Mucosa of descending colon (tissue), 3 donors: ENCODE measurements around the gene TET1. TPM values are rescaled to one million over a fixed set of nuclear protein-coding genes. Genes with fewer than 3 reads are reported as not detected.
"Not testable (repeated sequence)": the region's sequence is repeated elsewhere in the genome, so short reads cannot be mapped to it uniquely, and the experiment has no call there.

Source experiments
- ATAC-seq: fragments of 200-7000 bp; cut with Tn5 transposase; one replicate; pipeline ENCODE4 v1.9.1; 2020; ENCODE audit warnings: mild to moderate bottlenecking, moderate library complexity
- DNase-seq, 3 donors: peaks; one replicate each; pipeline ENCODE4 v3.0.0-alpha.2; 2020
- H3K36me3 ChIP-seq: fragments of 200-600 bp; one replicate; pipeline ENCODE4 v1.8.0; 2021; ENCODE audit warnings: low read depth, mild to moderate bottlenecking
- H3K4me1 ChIP-seq: fragments of 200-600 bp; one replicate; pipeline ENCODE4 v1.8.0; 2021; ENCODE audit warnings: low read depth, mild to moderate bottlenecking
- H3K4me3 ChIP-seq: fragments of 200-600 bp; one replicate; pipeline ENCODE4 v1.8.0; 2021; ENCODE audit warnings: mild to moderate bottlenecking
- H3K9me3 ChIP-seq: fragments of 200-600 bp; one replicate; pipeline ENCODE4 v1.8.0; 2021; ENCODE audit warnings: mild to moderate bottlenecking
- CTCF ChIP-seq: fragments of 200-600 bp; IDR thresholded peaks from one replicate; pipeline ENCODE4 v1.8.0; 2022; ENCODE audit warnings: antibody characterized with exemption, mild to moderate bottlenecking
- intact Hi-C, 2 donors: fragments of 100-400 bp; cut with DNase I in 1 of 2; cut with micrococcal nuclease in 1 of 2; formaldehyde crosslinking; loops; one replicate each; pipeline versions ENCODE4 v1.11.0 to v1.11.1; 2022; cut with DNase I, micrococcal nuclease
- total RNA-seq, 3 donors: library from RNA; stranded (reverse); fragmentation: NEBNext Ultra II Directional in 2 of 3; extraction: Animal tissue kit (Norgen Biotek cat#: 25700) in 2 of 3; gene quantifications; one replicate each; pipeline versions ENCODE4 v1.2.1 to v1.2.4, GENCODE V29; 2021 to 2023
- donor health status: DM: no; HTN: no; CAD: no; lungs with moderate emphysema.
- donor health status: DM: no; HTN: no; CAD: no.
- donor health status: DM: no; HTN: yes; CAD: no.

Gene TET1
- total RNA-seq, 3 donors from 2014 or later = 1.0 to 5.7 (median 1.1) TPM

DNA sequence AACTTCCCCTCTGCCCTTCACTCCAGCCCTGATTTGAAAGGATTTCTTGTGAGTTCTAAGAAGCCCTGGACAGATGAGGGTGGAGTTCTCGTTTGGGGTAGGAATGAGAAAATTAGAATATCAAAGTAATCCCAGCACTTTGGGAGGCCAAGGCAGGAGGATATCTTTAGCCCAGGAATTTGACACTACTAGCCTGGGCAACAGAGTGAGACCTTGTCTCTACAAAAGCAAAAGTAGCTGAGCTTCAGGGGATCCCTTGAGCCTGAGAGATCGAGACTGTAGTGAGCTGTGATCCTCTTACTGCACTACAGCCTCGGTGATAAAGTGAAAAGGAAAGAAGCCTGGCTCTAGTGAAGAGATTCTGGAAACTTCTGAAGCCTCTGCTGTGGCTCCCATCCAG, 76.2 kb downstream of the TET1 start:
- no peak for DNase-seq
- no peaks in the 10 kb centered on the region for H3K9me3 ChIP-seq
- TF ChIP-seq CTCF = no peak
- intact Hi-C loops = no loop called here
- no peaks in the 10 kb centered on the region for H3K36me3 ChIP-seq
- H3K4me3 ChIP-seq = no peak overlapping the region
- H3K4me1 ChIP-seq = no peaks in the 10 kb centered on the region
- no peak for ATAC-seq

DNA sequence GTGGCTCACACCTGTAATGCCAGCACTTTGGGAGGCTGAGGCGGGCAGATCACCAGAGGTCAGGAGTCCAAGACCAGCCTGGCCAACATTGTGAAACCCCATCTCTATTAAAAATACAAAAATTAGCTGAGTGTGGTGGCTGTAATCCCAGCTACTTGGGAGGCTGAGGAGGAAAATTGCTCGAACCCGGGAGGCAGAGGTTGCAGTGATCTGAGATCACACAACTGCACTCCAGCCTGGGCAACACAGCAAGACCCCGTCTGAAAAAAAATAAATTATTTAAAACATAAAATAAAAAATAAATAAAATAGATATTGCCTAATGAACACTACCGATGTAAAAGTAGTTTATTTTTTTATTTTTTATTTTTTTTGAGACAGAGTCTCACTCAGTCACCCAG, 83.4 kb downstream of the TET1 start:
- DNase-seq, ATAC-seq, H3K4me3 ChIP-seq, intact Hi-C loops, H3K4me1 ChIP-seq, H3K9me3 ChIP-seq, H3K36me3 ChIP-seq: not testable (repeated sequence)

- DNase-seq (no peak), ATAC-seq (no peak)
- intact Hi-C loops = no loop called here
- no peaks in the 10 kb centered on the region for H3K4me1 ChIP-seq
- no peak overlapping the region for H3K4me3 ChIP-seq
- TF ChIP-seq CTCF = no peak
- no peaks in the 10 kb centered on the region for H3K9me3 ChIP-seq
- no peaks in the 10 kb centered on the region for H3K36me3 ChIP-seq
Measured at GRCh38 chr10:68647672-68648341, 87.7 kb downstream of the TET1 start.

- no peak for DNase-seq
- H3K36me3 ChIP-seq = no peaks in the 10 kb centered on the region
- TF ChIP-seq CTCF = no peak
- no peaks in the 10 kb centered on the region for H3K4me1 ChIP-seq
- no peaks in the 10 kb centered on the region for H3K9me3 ChIP-seq
- no peak for ATAC-seq
- intact Hi-C loops = no loop called here
- H3K4me3 ChIP-seq = no peak overlapping the region
Measured at GRCh38 chr10:68655620-68656126, 95.5 kb downstream of the TET1 start.

DNA sequence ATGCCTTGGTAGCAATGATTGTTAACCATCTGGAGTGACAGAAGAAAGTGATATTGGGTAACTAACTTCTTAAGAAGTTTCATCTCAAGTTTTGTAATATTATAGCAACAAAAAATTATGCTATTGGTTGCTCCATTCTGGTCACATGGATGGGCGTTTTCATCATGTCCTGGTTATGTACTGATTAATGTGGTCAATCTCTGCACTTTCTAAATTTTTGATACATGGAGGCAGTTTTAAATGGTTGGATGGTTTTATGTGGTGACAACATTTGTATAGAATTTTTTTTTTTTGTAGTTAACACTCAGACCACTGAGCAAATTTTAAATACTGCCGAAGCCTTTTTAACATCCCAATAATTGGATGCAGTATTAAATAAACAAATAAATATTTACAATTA, 105.7 kb downstream of the TET1 start:
- ATAC-seq = no peak
- no peaks in the 10 kb centered on the region for H3K36me3 ChIP-seq
- intact Hi-C loops = no loop called here
- no peak overlapping the region for H3K4me3 ChIP-seq
- no peak for TF ChIP-seq CTCF
- H3K4me1 ChIP-seq = no peaks in the 10 kb centered on the region
- DNase-seq = no peak
- no peaks in the 10 kb centered on the region for H3K9me3 ChIP-seq

DNA sequence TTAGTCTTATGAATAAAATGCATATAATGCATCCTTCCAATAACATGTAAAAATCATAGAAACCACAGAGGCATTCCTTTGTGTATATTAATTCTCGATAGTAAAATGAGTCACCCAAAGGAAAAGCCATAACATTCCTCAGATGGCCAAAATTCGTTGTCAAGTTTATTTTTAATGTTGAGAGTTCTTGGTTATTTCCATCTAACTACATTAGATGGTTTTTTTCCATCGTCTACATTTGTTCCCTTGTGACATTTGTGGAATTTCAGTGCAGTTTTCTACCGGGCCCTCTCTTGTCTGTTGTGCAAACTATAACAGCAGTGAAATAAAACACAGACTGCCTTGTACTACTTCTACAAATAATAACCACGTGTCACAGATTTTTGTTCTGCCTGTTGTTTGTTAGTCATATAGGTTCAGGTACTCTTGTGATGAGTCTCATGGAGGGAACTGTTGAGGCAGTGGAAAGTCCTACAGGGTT, 106.2 kb downstream of the TET1 start:
- no peak for ATAC-seq
- no peak for DNase-seq
- H3K9me3 ChIP-seq = no peaks in the 10 kb centered on the region
- no peak for TF ChIP-seq CTCF
- no peak overlapping the region for H3K4me3 ChIP-seq
- no peaks in the 10 kb centered on the region for H3K36me3 ChIP-seq
- intact Hi-C loops = no loop called here
- H3K4me1 ChIP-seq = no peaks in the 10 kb centered on the region
